ENCODE data around the gene CAPN9.
"Not testable (repeated sequence)": the region's sequence is repeated elsewhere in the genome, so short reads cannot be mapped to it uniquely, and the experiment has no call there.

Gene CAPN9

GRCh38 chr1:230826166-230826875 lies 79.1 kb downstream of the CAPN9 start:
- DNase-seq, result no peak

- DNase-seq, result peak; percentile 75
Observed at GRCh38 chr1:230827081-230827681, 80.0 kb downstream of the CAPN9 start.

DNA sequence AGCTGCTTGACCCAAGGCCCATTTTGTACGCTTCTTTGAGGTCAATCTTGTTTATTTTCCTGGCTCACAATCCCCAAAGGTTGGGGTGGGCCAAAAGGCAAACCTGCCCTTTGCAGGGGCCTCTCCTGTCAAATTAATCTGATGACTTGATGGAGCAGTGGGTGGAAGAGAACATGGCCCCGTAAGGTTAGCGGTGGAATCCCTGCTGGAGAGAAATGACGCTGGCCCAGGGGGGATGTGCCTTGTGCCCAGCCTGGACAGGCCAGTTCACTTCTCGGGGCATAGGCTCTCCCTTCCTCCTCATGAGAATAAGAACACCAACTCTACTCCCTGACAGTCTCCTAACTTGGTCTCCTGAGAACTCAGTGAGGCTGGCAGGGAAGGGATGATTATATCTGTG lies 80.6 kb downstream of the CAPN9 start:
- DNase-seq, result no peak

GRCh38 chr1:230828421-230828820 lies 81.2 kb downstream of the CAPN9 start:
- no peak for DNase-seq

DNA sequence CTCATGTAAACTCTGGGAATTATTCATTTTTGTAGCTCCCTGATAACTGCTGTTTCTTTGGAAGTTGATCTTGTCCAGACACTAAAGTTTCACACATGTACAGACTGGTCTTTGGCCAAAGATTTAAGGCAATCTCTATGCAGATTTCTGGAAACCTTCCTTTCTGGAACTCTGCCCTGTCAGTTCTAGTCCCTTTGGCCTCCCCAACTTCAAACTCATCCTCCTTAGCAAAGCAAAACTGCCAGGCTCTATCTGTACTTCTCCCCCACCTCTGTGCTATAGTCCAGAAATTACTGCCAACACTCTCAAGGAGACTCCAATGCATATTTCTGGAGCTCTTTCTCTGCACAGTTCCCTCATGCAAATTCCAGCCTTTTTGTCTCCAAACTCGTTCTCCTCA lies 84.6 kb downstream of the CAPN9 start:
- no peak for DNase-seq

DNA sequence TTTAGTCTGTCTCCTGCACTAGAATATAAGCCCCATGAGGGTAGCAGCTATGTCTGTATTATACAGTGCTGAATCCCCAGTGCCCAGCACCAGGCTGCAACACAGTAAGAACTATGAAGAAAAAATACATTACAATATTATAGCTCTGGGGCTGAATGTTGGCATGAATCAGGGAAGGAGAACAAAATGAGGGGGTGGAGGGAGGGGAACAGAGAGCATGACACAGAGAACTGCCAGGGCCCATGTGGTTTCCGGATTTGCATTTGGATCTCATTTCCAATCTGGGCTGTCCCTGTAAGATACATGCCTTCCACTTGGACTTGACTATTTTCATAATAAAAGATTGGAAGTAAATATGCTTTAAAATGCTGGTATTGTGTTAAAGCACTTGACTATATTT lies 85.3 kb downstream of the CAPN9 start:
- no peak for DNase-seq

- no peak for DNase-seq
Observed at GRCh38 chr1:230833511-230833910, 86.3 kb downstream of the CAPN9 start.

DNA sequence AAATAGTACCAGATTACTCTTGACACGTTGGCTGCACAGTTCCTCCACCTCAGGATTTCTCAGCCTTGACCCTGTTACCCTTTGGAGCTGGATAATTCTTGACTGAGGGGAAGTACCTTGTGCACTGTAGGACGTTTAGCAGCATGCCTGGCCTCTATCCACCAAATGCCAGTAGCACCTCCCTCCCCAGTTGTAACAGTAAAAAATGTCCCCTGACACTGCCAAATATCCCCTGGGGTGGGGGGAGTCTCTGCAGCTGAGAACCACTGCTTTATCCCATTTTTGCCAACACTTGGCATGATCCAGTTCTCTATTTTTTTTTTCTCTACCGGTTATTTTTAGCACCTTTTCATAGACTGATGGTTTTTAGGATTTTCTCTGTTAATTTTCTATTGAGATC lies 87.1 kb downstream of the CAPN9 start:
- DNase-seq, result no peak

GRCh38 chr1:230836347-230836746 lies 89.2 kb downstream of the CAPN9 start:
- no peak for DNase-seq

DNA sequence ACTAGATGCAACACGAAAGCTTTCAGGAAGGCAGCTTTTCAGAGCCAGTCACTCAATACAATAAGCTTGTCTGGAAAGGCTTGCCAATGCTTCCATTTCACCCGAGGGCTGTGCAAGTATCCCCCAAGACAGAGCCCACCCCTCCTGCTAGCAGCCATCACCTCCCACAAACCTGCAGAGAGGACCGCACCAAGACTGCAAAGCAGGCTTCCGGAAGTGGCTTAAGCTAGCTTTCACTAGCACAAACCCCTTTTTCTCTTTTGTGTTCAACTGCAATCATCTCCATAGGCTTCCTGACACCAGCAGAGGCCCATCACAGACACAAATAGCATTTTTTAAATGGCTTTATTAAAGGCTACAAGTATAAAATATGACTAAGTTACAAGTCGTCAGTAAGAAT lies 89.6 kb downstream of the CAPN9 start:
- no peak for DNase-seq

GRCh38 chr1:230839173-230839572 lies 92.0 kb downstream of the CAPN9 start:
- peak; percentile 59 for DNase-seq

- DNase-seq, result no peak
Observed at GRCh38 chr1:230842801-230843200, 95.6 kb downstream of the CAPN9 start.

DNA sequence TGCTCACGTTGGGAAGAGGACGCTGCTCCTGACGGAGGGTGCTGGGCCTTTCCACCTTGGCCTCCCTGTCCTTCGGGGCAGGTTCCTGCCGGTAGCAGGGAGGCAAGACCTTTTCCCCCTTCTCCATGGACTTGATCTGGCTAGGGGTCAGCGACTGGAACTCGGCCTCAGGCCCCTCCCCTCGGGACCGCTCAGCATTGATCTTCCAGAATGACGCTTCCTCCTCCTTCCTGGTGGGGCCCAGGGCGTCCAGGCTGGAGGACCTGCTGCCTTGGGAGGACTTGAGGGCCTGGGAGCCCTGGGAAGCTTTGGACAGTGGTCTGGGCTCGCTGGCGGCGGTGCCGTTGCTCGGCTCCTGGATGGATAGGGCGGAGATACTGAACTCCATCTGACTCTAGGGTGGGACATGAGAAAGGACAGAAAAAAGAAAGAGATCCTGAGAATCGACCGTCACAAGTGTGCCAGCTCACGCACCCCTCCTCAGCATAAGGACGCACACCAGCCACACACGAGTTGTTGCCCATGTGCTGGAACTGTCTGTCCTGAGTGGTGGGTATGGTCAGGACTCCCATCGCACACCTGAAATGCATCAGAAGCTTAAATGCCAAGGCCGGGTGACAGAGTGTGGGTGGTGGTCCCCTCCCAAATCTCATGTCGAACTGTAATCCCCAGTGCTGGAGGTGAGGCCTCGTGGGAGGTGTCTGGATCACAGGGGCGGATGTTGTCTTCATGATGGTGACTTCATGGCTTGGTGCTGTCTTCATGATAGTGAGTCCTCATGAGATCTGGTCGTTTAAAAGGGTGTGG lies 96.5 kb downstream of the CAPN9 start:
- DNase-seq, result no peak

- no peak for DNase-seq
Observed at GRCh38 chr1:230844561-230844960, 97.4 kb downstream of the CAPN9 start.

- DNase-seq, result not testable (repeated sequence)
Observed at GRCh38 chr1:230845184-230845583, 98.0 kb downstream of the CAPN9 start.

DNA sequence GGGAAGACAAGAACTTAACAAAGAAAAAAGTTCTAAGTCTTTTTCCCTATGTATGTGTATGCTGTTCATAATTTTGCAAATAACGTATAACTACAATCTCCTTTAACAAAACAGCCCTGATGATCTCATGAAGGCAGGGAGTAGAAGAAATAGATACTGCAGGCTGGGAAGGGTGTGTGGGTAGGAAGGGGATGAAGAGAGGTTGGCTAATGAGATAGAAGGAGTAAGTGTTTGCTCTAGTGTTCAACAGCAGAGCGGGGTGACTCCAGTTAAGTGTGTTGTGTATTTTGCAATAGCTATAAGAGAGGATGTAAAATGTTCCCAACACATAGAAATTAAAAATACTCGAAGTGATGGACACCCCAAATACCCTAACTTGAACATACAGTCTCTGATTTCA lies 101.0 kb downstream of the CAPN9 start:
- DNase-seq, result no peak

DNA sequence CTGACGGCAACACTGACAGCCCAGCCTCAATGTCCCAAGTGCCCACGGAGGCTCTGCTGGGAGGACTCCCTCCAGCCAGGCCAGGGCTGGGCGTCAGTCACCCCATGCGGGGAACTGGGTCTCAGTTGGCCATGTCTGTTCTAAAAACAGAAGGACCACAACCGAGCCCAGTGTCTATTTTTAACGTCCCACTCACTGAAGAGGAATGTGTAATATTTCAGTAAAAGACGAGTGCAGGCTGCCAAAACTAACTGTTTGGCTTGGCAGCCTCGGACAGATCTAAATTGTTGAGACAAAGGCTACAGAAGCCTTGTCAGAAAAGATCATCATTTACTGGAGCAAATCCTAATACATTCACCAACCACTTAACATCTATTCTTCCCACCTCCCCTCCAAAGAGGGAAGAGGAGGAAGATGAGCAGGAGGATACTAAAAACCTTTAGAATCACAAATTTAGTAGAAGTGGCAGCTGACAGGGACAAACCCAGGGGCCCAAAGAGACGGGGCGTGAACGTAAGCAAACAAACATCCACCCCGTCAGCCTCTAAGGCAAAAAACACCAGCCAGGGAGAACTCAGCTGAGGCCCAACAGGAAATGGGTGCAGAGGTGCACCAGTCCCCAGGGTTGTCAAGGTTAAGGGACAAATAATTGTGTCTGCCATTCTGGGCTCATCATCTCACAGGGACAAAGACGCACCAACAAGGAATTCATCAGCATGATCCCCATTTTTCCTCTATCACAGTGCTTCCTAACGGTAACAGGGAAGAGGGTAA lies 102.5 kb downstream of the CAPN9 start:
- no peak for DNase-seq

DNA sequence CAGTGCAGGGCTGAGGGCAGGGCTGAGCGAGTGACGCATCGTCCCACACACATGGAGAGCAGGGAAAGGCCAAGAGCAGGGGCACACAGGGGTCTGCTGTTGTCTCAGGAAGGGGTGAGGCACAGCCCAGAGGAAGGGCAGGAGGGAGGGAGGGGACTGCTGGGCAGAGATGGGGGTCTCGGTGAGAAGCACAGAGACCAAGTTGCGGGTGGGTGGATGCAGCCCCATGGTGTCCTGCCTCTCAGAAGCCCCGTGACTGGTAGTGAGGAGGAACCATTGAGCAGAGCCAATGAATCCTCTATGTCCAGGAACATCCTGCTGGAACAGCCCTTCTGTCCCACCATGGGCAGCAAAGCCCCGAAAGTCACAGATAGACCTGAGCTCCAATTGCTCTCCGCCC lies 103.4 kb downstream of the CAPN9 start:
- DNase-seq, result no peak

DNA sequence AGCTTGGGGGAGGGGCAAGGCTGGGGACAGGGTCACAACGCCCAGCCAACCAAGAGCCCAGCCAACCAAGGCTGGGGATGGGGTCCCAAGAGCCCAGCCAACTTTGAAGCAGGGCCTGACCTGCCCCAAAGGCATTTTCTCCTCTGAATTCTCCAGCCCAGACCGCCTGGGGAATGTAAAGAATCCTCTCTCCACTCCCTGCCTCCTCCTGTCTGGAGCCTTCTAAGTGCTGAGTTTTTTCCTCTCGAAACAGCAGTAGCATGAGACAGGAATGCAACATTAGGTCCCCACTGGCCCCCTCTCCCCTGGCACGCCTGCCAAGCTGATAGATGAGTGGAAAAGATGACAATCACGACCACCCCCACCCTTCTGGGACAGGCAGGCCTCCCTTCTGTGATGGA lies 104.1 kb downstream of the CAPN9 start:
- DNase-seq, result no peak

All from midbrain (tissue), 1 donor.